Measurements from ENCODE around the gene ABCC6. TPM values are rescaled to one million over a fixed set of nuclear protein-coding genes. Genes with fewer than 3 reads are reported as not detected.

Gene ABCC6
- total and polyA plus RNA-seq, 2 of the 13 experiments (the other 11 are each of a cell fraction or from before 2014, with no cell fraction given), result 82.4 to 105 TPM

DNA sequence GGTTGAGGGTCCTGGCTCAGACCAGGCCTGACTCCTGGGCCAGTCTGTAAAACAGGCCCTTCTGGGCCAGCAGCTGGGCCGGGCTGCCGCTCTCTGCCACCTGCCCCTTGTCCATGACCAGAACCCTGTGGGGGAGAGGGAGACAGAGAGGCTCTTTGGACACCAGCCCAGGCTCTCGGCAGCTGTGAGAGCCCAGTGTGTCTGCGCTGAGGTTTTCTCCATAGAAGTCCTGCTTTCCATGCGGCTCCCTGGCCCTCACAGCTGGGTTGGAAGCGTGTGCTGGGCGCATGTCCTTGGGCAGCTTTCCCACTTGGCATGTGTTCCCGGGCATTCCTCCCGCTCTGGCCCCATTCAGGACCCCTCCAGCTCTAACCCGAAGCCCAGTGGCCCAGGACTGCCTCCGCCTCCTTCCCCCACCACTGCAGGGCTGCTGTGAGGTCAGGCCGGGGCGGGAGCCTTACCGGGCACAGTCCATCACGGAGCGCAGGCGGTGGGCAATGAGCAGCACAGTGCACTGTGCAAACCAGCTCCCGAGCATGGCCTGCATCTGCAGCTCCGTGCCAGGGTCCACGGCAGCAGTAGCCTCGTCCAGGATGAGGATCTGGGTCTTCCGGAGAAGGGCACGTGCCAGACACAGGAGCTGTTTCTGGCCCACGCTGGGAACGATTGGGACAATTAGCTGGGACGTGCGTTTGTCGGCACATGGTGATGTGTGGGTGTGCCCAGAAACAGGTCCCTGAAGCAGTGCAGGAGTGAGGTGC is 73.0 kb downstream of the ABCC6 start (continued):
- TF ChIP-seq, protein P1, sequence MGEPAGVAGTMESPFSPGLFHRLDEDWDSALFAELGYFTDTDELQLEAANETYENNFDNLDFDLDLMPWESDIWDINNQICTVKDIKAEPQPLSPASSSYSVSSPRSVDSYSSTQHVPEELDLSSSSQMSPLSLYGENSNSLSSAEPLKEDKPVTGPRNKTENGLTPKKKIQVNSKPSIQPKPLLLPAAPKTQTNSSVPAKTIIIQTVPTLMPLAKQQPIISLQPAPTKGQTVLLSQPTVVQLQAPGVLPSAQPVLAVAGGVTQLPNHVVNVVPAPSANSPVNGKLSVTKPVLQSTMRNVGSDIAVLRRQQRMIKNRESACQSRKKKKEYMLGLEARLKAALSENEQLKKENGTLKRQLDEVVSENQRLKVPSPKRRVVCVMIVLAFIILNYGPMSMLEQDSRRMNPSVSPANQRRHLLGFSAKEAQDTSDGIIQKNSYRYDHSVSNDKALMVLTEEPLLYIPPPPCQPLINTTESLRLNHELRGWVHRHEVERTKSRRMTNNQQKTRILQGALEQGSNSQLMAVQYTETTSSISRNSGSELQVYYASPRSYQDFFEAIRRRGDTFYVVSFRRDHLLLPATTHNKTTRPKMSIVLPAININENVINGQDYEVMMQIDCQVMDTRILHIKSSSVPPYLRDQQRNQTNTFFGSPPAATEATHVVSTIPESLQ (CRISPR knock-in tag; conservative IDR thresholded peaks at IDR 0.05), result no peak
- TF ChIP-seq ZNF101 (CRISPR knock-in tag; IDR thresholded peaks at IDR 0.05; ENCODE audit: borderline replicate concordance, low read depth) (0 out of 2 replicates have a peak, but pooled peaks have one; percentile 56), GPN1 (CRISPR knock-in tag; IDR thresholded peaks at IDR 0.05; ENCODE audit: borderline replicate concordance) (no peak), ZNF746 (CRISPR knock-in tag; IDR thresholded peaks at IDR 0.05) (no peak), ZNF230 (CRISPR knock-in tag; IDR thresholded peaks at IDR 0.05) (peak; percentile 60), PAF1 (CRISPR knock-in tag; IDR thresholded peaks at IDR 0.05) (no peak), ETV6 (CRISPR knock-in tag; conservative IDR thresholded peaks at IDR 0.05) (no peak; the same call in 1 of the 2 replicates), SCMH1 (CRISPR knock-in tag; IDR thresholded peaks at IDR 0.05; ENCODE audit: borderline replicate concordance) (no peak), ZNF605 (CRISPR knock-in tag; IDR thresholded peaks at IDR 0.05) (peak; percentile 64; the same call in 1 of the 2 replicates), KLF13 (CRISPR knock-in tag; IDR thresholded peaks at IDR 0.05) (no peak), ZNF235 (CRISPR knock-in tag; IDR thresholded peaks at IDR 0.05; ENCODE audit: borderline replicate concordance) (no peak), MIXL1 (CRISPR knock-in tag; IDR thresholded peaks at IDR 0.05) (0 out of 2 replicates have a peak, but pooled peaks have one; percentile 0)
- TF ChIP-seq, protein P2, sequence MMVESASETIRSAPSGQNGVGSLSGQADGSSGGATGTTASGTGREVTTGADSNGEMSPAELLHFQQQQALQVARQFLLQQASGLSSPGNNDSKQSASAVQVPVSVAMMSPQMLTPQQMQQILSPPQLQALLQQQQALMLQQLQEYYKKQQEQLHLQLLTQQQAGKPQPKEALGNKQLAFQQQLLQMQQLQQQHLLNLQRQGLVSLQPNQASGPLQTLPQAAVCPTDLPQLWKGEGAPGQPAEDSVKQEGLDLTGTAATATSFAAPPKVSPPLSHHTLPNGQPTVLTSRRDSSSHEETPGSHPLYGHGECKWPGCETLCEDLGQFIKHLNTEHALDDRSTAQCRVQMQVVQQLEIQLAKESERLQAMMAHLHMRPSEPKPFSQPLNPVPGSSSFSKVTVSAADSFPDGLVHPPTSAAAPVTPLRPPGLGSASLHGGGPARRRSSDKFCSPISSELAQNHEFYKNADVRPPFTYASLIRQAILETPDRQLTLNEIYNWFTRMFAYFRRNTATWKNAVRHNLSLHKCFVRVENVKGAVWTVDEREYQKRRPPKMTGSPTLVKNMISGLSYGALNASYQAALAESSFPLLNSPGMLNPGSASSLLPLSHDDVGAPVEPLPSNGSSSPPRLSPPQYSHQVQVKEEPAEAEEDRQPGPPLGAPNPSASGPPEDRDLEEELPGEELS (CRISPR knock-in tag; IDR thresholded peaks at IDR 0.05), result no peak
- TF ChIP-seq, protein P3, sequence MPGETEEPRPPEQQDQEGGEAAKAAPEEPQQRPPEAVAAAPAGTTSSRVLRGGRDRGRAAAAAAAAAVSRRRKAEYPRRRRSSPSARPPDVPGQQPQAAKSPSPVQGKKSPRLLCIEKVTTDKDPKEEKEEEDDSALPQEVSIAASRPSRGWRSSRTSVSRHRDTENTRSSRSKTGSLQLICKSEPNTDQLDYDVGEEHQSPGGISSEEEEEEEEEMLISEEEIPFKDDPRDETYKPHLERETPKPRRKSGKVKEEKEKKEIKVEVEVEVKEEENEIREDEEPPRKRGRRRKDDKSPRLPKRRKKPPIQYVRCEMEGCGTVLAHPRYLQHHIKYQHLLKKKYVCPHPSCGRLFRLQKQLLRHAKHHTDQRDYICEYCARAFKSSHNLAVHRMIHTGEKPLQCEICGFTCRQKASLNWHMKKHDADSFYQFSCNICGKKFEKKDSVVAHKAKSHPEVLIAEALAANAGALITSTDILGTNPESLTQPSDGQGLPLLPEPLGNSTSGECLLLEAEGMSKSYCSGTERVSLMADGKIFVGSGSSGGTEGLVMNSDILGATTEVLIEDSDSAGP (CRISPR knock-in tag; IDR thresholded peaks at IDR 0.05; ENCODE audit: borderline replicate concordance), result peak; percentile 78; the same call in 1 of the 2 replicates
- TF ChIP-seq, protein P4, sequence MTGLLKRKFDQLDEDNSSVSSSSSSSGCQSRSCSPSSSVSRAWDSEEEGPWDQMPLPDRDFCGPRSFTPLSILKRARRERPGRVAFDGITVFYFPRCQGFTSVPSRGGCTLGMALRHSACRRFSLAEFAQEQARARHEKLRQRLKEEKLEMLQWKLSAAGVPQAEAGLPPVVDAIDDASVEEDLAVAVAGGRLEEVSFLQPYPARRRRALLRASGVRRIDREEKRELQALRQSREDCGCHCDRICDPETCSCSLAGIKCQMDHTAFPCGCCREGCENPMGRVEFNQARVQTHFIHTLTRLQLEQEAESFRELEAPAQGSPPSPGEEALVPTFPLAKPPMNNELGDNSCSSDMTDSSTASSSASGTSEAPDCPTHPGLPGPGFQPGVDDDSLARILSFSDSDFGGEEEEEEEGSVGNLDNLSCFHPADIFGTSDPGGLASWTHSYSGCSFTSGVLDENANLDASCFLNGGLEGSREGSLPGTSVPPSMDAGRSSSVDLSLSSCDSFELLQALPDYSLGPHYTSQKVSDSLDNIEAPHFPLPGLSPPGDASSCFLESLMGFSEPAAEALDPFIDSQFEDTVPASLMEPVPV (CRISPR knock-in tag; IDR thresholded peaks at IDR 0.05), result no peak; the same call in 1 of the 2 replicates
- TF ChIP-seq, protein P5, sequence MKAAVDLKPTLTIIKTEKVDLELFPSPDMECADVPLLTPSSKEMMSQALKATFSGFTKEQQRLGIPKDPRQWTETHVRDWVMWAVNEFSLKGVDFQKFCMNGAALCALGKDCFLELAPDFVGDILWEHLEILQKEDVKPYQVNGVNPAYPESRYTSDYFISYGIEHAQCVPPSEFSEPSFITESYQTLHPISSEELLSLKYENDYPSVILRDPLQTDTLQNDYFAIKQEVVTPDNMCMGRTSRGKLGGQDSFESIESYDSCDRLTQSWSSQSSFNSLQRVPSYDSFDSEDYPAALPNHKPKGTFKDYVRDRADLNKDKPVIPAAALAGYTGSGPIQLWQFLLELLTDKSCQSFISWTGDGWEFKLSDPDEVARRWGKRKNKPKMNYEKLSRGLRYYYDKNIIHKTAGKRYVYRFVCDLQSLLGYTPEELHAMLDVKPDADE (CRISPR knock-in tag; IDR thresholded peaks at IDR 0.05), result no peak

Measured in HepG2 (cell line).